ENCODE results near the gene SLC19A2.

DNA sequence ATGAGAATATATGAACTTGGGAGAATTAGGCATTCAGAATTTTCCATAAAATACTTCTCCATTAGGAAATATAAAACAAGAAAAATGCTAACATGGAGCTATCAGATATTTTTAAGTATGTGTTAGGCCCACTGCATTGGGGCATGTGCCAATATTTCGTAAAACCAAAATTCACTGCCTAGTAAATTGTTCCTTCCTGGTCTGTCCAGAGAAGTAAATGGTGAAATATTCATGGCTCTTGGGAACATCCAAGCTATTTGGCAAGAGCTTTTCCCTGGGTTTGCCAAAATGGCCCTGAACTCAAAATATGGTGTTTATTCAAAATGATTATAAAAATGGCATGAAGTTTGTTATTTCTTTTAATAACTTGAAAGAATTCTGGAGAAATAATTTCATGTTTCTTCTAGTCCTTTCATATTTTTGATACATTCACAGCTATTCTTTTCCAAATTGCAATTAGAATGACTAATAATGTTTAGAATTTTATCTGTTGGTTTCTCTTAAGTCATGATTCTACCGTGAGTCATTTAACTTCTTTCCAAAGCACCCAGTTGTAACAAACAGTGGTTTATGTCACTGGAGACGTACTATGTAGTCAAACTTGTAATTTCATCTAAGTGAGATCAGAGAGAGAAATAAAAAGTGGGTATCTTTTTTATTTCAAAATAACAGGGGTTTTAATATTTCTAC is 25.7 kb upstream of the SLC19A2 start:
- TF ChIP-seq, protein P1, sequence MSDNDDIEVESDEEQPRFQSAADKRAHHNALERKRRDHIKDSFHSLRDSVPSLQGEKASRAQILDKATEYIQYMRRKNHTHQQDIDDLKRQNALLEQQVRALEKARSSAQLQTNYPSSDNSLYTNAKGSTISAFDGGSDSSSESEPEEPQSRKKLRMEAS (IDR thresholded peaks at IDR 0.05), result no peak
- TF ChIP-seq ZC3H11A (IDR thresholded peaks at IDR 0.05), result no peak
- TF ChIP-seq, protein P2, sequence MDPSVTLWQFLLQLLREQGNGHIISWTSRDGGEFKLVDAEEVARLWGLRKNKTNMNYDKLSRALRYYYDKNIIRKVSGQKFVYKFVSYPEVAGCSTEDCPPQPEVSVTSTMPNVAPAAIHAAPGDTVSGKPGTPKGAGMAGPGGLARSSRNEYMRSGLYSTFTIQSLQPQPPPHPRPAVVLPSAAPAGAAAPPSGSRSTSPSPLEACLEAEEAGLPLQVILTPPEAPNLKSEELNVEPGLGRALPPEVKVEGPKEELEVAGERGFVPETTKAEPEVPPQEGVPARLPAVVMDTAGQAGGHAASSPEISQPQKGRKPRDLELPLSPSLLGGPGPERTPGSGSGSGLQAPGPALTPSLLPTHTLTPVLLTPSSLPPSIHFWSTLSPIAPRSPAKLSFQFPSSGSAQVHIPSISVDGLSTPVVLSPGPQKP (IDR thresholded peaks at IDR 0.05; ENCODE audit: low read depth, low read length), result no peak
- TF ChIP-seq, protein P3, sequence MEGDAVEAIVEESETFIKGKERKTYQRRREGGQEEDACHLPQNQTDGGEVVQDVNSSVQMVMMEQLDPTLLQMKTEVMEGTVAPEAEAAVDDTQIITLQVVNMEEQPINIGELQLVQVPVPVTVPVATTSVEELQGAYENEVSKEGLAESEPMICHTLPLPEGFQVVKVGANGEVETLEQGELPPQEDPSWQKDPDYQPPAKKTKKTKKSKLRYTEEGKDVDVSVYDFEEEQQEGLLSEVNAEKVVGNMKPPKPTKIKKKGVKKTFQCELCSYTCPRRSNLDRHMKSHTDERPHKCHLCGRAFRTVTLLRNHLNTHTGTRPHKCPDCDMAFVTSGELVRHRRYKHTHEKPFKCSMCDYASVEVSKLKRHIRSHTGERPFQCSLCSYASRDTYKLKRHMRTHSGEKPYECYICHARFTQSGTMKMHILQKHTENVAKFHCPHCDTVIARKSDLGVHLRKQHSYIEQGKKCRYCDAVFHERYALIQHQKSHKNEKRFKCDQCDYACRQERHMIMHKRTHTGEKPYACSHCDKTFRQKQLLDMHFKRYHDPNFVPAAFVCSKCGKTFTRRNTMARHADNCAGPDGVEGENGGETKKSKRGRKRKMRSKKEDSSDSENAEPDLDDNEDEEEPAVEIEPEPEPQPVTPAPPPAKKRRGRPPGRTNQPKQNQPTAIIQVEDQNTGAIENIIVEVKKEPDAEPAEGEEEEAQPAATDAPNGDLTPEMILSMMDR (IDR thresholded peaks at IDR 0.05), result no peak
- no peak for TF ChIP-seq BHLHE40 (IDR thresholded peaks at IDR 0.05; ENCODE audit: low read depth, low read length)
- TF ChIP-seq, protein P4, sequence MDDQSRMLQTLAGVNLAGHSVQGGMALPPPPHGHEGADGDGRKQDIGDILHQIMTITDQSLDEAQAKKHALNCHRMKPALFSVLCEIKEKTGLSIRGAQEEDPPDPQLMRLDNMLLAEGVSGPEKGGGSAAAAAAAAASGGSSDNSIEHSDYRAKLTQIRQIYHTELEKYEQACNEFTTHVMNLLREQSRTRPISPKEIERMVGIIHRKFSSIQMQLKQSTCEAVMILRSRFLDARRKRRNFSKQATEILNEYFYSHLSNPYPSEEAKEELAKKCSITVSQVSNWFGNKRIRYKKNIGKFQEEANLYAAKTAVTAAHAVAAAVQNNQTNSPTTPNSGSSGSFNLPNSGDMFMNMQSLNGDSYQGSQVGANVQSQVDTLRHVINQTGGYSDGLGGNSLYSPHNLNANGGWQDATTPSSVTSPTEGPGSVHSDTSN (IDR thresholded peaks at IDR 0.05), result no peak
- TF ChIP-seq CBX8 (IDR thresholded peaks at IDR 0.05), result no peak

All from A549 (cell line).